ENCODE data around the gene DRC3.
A peak's percentile ranks its signal among the peaks of the same experiment; 100 is the strongest.
"Not testable (repeated sequence)": the region's sequence is repeated elsewhere in the genome, so short reads cannot be mapped to it uniquely, and the experiment has no call there.

The DRC3 gene

DNA sequence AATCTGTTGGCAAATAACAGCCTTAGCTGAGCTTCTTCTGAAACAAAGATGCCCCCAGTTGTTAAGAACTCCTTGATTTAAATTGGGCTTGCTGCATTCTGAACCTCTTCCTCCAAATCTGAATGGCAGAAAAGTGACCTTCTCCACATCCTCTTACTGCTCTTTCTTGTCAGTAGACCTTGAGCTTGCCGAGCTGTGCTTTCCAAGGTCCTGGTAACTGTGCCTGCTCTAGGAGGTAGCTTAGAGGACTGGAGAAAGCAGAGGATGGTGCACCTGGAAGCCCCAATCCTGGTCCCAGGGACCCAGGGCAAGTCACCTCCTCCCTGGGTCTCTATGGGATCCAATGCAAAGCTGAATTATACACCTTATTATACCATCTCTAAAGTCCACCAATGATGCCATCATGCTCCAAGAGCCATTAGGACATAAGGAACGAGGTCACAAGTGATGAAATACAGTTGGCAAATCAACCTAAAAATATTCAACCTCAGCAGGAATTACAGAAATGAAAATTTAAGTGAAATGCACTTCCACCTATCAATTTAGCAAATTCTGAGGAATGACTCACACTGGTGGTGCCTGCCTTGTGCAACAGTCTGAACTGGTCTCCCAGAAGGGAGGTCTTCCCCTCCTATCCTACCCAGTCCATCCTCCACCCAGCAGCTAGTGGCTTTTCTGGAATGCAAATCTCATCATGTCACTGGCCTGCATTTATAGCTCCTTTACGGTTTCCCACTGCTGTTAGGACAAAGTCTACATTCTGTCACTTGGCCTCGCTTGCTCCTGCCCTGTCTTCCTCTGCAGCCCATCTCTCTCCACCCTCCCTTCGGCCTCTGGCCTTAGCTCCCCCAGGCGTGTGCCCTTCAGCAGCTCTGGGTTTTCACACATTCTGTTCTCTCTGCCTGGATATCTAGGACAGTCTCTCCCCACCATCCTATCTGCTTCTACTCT is 37.1 kb upstream of the DRC3 start:
- Histone ChIP-seq H3K79me2 (peaks cover 45% of the 10 kb centered on the region), H3K36me3 (ENCODE audit: control insufficient read depth, insufficient read depth, low read length) (no peaks in the 10 kb centered on the region), H3K27me3 (ENCODE audit: control insufficient read depth, insufficient read depth, low read length) (no peaks in the 10 kb centered on the region), H3K4me2 (ENCODE audit: low read length) (no peak overlapping the region), H2AFZ (no peak overlapping the region), H3K4me1 (peaks cover 41% of the 10 kb centered on the region), H3K4me3 (ENCODE audit: low read depth, low read length) (no peak overlapping the region), H3K27ac (no peak overlapping the region), H3K9me3 (ENCODE audit: control insufficient read depth, low read length) (no peaks in the 10 kb centered on the region), H3K9ac (no peak overlapping the region)
- TF ChIP-seq, protein P1, sequence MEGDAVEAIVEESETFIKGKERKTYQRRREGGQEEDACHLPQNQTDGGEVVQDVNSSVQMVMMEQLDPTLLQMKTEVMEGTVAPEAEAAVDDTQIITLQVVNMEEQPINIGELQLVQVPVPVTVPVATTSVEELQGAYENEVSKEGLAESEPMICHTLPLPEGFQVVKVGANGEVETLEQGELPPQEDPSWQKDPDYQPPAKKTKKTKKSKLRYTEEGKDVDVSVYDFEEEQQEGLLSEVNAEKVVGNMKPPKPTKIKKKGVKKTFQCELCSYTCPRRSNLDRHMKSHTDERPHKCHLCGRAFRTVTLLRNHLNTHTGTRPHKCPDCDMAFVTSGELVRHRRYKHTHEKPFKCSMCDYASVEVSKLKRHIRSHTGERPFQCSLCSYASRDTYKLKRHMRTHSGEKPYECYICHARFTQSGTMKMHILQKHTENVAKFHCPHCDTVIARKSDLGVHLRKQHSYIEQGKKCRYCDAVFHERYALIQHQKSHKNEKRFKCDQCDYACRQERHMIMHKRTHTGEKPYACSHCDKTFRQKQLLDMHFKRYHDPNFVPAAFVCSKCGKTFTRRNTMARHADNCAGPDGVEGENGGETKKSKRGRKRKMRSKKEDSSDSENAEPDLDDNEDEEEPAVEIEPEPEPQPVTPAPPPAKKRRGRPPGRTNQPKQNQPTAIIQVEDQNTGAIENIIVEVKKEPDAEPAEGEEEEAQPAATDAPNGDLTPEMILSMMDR (IDR thresholded peaks at IDR 0.05) = no peak

DNA sequence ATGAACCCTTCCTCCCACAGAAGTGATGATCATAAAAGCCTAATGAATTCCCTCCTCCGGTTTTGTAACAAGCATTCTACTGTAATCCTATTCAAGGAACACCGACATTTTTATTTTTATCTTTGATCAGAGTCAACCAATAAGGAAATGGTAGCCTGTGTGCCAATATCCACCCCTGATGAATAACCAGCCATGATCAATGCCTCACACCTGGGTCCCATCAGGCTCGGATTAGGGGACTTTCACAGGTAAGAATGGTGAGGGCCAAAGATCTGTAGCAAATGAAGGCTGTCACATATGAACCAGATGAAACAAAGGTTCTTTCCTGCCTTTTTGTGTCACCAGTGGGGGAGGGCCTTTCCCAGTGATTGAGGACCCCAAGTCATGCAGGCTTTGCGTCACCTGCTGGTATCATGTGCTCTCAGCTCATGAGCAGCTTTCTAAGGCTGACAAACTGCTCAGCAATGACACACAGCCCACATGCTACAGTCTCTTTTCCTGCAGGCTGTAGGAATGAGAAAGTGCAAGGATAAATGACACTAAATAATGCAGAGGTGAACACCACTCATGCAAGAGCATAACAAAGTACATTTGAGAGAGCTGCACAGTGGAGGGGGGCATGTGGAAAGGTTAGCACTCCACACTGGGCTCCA is 35.3 kb upstream of the DRC3 start:
- Histone ChIP-seq H3K79me2 (peaks cover 45% of the 10 kb centered on the region), H3K9ac (no peak overlapping the region), H3K4me3 (ENCODE audit: low read depth, low read length) (no peak overlapping the region), H2AFZ (no peak overlapping the region), H3K36me3 (ENCODE audit: control insufficient read depth, insufficient read depth, low read length) (no peaks in the 10 kb centered on the region), H3K27ac (peak overlapping the region; percentile 48), H3K27me3 (ENCODE audit: control insufficient read depth, insufficient read depth, low read length) (no peaks in the 10 kb centered on the region), H3K9me3 (ENCODE audit: control insufficient read depth, low read length) (no peaks in the 10 kb centered on the region), H3K4me2 (ENCODE audit: low read length) (no peak overlapping the region), H3K4me1 (peaks cover 47% of the 10 kb centered on the region)
- TF ChIP-seq, protein P1 (IDR thresholded peaks at IDR 0.05) = no peak

DNA sequence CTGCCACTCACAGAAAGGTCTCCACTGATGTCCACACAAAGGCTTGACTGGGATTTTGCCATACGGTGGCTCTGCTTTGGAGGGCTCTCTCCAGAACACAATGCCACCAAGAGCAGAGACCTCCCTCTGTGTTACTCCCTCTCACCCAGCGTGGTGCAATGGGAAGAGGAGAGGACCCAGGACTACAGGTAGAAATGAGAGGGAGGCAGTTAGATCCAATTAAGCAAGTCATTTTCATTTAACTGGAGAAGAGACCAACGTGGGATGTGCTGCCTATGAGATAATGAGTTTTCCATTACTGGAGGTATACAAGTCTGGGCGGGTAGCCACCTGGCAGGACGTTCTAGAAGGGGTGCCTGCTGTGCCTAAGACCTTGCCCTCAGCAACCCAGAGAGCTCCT is 34.7 kb upstream of the DRC3 start:
- Histone ChIP-seq H2AFZ (no peak overlapping the region), H3K79me2 (peaks cover 44% of the 10 kb centered on the region), H3K9ac (no peak overlapping the region), H3K4me3 (ENCODE audit: low read depth, low read length) (no peak overlapping the region), H3K9me3 (ENCODE audit: control insufficient read depth, low read length) (no peaks in the 10 kb centered on the region), H3K4me2 (ENCODE audit: low read length) (no peak overlapping the region), H3K36me3 (ENCODE audit: control insufficient read depth, insufficient read depth, low read length) (no peaks in the 10 kb centered on the region), H3K27ac (peak overlapping the region; percentile 48), H3K27me3 (ENCODE audit: control insufficient read depth, insufficient read depth, low read length) (no peaks in the 10 kb centered on the region), H3K4me1 (peaks cover 48% of the 10 kb centered on the region)
- TF ChIP-seq, protein P1 (IDR thresholded peaks at IDR 0.05) = no peak

DNA sequence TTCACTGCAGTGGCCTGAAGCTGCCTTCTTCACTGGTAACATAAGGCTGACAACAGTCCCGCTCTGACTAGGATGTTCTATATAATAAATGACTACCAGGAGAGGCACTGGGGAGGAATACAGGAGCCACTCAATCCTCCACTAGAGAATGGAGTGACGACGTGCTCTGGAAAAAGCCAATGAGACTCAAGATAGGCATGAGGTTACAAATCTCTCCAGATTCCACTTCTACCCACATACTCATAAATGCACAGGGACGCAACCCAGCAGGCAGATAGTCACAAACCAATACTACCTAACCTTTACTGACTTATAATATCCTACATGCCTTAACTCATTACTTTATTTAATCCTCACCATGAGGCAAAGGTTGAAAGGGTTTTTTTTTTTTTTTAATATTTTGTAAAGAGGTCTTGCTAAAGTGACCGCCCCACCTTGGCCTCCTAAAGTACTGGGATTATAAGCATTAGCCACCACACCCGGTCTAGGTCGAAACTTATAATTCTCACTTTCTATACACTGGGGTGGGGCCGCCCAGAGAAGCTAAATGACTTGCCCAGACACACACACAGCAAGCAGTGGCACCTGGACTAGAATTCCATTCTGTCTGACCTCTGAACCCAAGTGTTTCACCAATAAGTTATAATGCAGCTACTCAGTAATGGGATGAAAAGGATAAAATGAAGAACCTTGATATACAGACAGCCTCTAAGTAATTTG is 34.1 kb upstream of the DRC3 start:
- H3K4me2 ChIP-seq (ENCODE audit: low read length) = no peak overlapping the region
- peaks cover 54% of the 10 kb centered on the region for H3K4me1 ChIP-seq
- H3K27ac ChIP-seq = peak overlapping the region; percentile 48
- H3K79me2 ChIP-seq = peaks cover 44% of the 10 kb centered on the region
- H3K9me3 ChIP-seq (ENCODE audit: control insufficient read depth, low read length) = no peaks in the 10 kb centered on the region
- H3K36me3 ChIP-seq (ENCODE audit: control insufficient read depth, insufficient read depth, low read length) = no peaks in the 10 kb centered on the region
- no peak overlapping the region for H3K4me3 ChIP-seq (ENCODE audit: low read depth, low read length)
- H3K9ac ChIP-seq = no peak overlapping the region
- no peaks in the 10 kb centered on the region for H3K27me3 ChIP-seq (ENCODE audit: control insufficient read depth, insufficient read depth, low read length)
- TF ChIP-seq, protein P1 (IDR thresholded peaks at IDR 0.05) = no peak
- no peak overlapping the region for H2AFZ ChIP-seq

DNA sequence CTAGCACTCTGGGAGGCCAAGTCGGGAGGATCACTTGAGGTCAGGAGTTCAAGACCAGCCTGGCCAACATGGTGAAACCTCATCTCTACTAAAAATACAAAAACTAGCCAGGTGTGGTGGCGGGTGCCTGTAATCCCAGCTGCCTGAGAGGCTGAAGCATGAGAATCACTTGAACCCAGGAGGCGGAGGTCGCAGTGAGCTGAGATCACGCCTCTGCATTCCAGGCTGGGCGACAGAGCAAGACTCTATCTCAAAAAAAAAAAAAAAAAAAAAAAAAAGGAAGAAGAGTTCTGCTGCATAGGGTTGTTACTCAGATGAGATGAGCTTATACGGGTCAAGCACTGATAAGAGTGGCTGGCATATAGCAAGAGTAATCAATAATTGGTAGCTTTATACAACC is 32.7 kb upstream of the DRC3 start:
- H3K4me2 ChIP-seq (ENCODE audit: low read length); H3K9me3 ChIP-seq (ENCODE audit: control insufficient read depth, low read length); H3K27ac ChIP-seq; H3K9ac ChIP-seq; H3K36me3 ChIP-seq (ENCODE audit: control insufficient read depth, insufficient read depth, low read length); H3K4me3 ChIP-seq (ENCODE audit: low read depth, low read length); H3K27me3 ChIP-seq (ENCODE audit: control insufficient read depth, insufficient read depth, low read length); H2AFZ ChIP-seq: not testable (repeated sequence)
- Histone ChIP-seq H3K4me1 (peaks cover 54% of the 10 kb centered on the region), H3K79me2 (peaks cover 56% of the 10 kb centered on the region)

Data from parathyroid adenoma (tissue), 2 donors.